G401.6 (cell line): Measurements from ENCODE around the gene CNKSR2.

ENCODE experiments used
- FAIRE-seq: peaks from 2 replicates; lab custom pipeline; 2012; peaks lifted over from hg19 to GRCh38; lab: Jason Lieb, UNC

Gene CNKSR2

DNA sequence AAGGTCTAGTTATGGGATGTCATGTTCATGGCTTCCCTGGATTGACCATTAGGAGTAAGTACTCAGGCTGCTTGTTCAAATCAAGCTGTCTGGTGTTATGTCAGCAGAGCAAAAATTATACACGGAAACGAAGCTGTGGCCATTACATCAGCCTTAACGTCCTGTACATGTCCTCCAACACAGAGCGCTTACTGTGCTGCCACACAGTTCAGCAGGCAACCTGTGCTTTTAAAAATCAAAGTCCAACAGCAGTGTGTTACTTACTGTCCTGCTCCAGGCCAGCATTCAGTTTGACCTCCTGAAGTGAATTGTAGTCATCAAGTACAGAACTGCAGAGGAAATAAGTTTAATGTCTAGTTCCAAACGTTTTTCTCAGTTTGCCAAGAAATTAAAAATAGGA lies 237.9 kb downstream of the CNKSR2 start:
- FAIRE-seq: no peak

DNA sequence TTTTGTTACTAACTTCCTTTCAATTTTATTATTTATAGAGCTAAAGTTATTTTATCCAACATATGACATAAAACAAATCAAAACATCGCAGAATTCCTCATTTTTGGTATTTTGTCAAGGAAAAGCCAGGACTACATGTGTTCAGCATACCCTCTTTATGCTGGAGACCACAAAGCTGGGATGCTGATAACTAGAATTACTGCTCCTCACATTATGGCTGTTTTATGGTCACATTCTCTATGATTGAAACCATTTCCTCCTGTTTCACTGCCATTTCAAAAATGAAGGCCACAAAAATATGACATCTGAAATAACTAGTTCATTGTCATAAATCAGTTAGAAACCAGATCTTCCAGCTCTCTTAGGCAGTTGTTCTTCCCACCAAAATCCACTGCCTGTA lies 242.2 kb downstream of the CNKSR2 start:
- FAIRE-seq: no peak

DNA sequence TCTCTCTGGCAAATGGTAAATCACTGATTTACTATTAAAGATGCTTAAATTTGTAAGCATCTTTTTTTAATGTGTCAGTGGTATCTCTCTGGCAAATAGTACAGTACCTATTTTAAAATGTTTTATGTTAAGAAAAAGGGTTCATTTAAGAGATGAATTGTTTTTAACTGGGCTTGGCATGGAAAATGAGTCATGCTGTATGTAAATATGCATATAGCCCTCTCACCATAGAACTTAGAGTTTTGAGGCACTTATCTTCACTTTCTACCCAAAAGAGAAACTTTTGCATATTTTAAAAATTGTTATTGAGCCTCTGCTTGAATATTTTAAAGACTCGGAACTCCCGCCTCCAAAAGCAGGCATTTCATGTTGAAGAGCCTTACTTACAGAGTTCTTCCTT lies 246.0 kb downstream of the CNKSR2 start:
- FAIRE-seq: no peak

DNA sequence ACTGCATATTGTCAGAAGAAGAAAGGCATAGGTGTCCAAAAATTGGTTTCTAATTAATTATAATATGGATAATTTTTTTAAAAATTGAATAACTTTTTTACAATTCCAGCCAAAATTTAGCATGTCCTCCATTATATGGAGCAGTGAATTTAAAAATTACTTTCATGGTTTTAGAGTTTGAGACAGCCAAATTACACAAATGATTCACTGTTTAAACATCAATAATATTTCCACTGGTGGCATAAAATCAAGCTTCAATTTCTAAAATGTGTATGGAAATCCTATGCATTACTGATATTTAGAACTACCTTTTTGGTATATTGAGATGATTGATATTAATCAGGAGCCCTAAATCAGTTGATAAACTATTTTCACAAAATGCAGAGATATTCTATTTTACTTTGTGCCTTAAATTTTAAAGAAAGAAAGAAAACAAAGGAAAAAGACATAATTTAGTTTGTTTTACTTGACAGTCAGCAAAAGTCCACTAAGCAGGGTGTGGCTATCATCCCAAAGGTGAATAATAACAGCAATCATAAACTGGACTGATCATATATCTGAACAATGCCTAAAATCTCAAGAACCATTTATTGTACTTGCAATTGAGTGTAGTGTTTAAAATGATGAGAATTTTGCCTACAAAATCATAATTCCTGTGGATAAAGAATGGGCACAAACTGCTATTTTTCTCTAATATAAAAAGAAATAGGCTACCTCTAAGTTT lies 249.7 kb downstream of the CNKSR2 start:
- FAIRE-seq: no peak

DNA sequence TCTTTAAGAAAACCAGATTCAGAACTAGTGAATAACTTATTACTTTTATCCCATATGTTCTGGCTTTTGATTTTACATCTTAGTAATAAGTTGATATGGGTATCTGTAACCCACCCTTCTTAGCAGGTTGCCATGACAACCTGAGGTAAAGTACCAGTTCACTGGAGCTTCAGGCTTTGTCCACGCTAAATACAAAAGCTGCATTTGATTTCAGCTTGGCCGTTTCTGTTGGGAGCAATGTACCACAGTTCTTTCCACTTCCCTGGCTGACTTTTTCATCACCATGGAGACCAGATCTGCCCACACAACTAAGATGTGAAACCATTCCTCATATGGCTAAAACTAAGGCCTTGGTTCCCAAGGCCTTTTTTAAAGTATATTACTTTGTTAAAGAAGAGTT lies 257.8 kb downstream of the CNKSR2 start:
- no peak for FAIRE-seq

DNA sequence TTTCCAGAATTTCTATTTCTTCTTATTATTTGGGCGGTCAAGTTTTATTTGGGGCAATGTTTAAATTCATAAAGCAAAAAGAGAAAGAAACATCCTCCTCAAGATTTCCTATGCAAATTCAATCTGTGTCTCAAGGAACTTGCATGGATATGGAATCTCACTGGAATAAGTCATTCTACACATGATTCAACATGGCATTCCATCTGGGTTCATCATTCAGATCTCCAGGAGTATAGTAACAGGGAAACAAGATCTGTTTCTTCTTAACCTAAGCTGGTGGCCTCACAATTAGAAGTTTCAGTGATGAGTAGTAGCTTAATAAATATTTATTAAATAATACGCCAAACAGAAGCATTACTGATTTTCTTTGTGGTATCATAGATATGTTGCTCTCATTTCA lies 264.1 kb downstream of the CNKSR2 start:
- FAIRE-seq: no peak

DNA sequence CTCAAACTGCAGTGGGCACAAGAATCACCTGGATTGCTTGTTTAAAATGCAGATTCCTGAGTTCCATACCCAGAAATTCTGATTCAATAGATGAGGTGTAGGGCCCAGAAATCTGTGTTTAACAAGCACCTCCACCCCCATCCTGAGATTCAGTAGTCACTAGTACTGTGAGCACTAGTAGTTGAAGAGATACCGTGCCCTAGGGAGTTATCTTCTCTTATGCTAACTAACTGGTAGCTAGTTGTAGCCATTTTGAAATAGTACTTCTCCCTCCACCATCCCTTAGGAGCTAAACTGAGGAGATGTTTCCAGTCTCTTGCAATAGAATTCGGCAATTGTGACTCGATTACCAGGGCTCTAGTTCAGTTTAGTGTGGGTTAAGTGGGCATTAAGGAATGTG lies 265.6 kb downstream of the CNKSR2 start:
- FAIRE-seq: no peak

DNA sequence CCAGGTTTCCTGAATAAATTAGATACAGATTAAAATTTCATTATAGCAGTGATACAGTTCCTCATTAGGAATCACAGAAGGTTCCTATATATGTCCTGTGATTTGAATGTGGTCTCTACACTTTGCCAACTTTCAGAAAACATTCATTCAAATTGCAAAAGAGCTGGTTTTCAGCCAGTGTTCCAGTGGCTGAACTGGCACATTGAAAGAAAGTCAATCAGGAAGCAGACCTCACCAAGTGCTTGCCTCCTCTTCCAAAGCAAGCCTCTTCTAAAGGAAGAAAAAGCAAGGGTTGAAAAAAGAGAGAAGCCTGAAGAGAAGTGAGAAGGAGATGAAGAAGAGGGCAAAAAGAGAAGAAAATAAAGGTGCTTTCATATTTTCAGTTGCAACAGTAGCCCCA lies 271.2 kb downstream of the CNKSR2 start:
- FAIRE-seq: no peak

DNA sequence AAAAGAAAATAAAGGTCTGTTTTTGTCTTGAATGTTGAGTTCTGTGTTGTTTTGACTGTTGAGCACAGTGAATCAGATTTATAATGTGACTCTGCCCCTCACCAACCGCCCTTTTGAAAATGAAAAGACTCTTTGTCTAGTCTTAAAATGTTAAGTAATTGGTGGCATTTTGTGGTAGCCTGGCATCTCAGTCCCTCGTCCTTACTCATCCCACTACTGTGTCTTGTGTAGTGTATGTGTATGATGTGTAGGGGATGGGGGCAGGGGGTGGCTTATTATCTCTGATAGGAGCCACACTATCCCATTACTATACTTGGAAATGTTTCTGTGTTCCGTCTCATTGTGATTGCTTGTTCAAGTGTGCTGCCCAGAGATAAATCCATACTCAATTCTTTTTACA lies 271.7 kb downstream of the CNKSR2 start:
- FAIRE-seq: no peak

DNA sequence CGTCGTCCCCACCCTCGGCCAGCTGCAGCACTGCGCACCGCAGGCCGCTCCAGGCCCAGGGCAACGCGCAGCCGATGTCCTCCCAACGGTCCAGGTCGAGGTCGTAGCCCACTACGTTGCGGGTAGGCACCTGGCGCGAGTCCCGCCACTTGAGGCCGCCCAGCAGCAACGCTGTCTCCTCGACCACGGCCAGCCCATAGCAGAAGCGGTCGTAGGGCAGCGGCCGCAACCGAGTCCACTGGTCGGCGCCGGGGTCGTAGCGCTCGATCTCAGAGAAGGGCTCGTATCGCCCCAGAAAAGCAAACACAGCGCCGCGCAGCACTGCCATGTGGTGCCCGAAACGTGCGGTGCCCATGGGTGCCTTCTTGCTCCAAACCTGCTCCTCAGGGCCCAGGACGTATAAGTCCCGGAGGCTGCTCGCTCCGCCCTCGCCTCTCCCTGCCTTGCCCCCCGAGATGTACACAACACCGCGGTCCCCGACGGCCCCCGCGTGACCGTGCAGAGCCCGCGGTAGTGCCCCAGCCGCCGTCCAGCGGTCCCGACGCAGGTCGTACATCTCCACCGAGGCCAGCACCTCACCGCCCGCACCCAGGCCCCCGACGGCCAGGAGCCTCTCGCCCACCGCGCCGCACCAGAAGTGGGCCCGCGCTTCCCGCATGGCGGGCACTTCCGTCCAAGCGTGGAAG lies 281.8 kb downstream of the CNKSR2 start:
- no peak for FAIRE-seq

DNA sequence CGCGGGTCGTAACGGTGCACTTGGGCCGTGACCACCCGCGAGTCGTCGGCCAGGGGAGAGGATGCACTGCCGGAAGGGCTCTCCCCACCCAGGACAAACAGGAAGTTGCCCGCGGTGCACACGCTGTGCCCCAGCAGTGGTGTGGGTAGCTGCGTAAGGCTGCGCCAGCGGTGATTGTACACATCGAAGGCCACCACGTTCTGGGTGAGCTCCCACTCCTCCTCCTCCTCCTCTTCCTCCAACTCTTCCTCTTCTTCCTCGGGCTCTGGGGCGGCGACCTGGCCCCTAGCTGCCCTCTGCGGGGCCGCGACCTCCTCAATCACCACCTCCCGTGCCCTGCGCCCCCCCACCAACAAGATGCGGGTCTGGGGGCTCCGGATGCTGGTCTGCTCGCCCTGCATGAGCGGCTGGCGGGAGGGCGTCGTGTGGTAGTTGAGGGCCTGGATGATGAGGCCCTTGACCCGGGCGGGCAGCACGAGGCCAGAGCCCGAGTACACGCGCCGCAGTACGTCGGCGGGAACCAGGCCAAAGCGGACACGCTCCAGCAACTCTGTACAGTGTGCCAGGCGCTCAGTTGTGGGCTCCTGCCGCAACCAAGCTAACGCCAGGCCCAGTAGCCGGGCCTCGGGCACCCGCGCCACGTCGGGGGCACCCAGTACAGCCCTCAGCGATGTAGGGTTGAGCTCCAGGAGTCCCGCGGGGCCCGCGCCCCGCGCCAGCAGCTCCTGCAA lies 282.5 kb downstream of the CNKSR2 start:
- no peak for FAIRE-seq

DNA sequence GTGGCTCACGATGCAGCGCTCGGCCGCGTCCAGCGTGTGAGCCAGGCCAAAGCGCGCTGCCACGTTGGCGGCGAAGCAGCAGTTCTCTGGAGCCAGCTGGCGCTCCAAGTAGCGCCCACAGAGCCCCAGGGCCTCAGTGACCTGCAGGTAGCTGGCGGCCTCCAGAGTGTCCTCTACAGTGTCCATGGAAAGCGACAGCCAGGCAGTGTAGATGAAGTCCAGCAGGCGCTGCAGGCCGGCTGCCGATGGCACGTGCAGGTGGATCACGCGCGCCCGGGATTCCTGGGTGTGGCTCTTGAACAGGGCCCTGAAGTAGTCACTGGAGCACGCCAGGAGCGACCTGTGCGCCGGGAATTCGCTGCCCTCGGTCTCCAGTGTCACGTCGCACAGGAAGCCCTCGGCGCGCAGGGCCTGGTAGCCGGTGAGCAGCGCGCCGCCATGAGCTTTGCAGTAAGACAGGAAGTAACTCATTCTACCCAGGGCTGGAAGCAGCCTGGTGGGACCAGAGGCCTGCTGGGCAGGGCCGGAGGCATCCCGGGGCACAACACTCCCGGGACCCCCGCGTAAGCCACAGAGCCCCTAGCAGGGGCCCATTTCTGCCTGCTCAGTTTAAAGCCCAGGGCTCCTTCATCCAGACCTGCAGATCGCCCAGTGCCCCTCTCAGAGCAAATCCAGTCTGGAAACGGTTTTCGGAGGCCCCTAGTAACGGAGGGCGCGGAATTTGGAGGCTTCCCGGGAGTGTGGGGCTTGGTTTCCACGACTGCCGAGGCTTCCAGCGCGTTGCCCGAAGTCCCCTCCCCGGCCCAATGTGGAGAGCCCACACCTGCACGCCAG lies 283.3 kb downstream of the CNKSR2 start:
- no peak for FAIRE-seq

DNA sequence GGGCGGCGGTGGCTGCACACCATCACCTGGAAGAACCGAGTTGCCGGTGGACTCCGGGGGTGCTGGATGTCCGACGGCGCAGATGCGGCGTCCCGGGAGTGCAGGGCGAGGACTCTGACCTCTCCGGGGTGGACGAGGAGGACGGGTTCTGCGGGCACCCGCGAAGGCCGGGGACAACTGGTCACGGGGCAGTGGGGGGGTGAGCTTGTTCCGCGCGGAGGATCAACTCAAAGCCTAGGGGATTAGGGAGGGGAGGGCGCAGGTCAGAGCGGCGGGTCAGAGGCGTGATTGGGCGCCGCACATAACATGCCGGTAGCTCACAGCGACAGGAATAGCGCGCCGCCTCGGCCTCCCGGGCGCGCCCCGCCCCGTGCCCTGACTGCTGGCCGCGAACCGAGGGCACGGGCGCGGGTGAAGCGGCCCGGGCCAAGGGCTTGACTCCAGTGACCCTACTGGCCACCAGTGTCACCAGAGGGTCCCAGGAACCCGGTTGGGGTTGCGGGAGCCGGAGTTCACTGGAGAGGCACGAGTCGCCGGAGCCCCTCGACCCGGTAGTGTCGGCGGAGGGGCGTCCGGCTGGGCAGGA lies 284.0 kb downstream of the CNKSR2 start, which contains the start of gene KLHL34:
Gene KLHL34 (minus strand): TSS at position 179 of the 586 bp plus-strand sequence. CDS start 542 bp downstream, outside the sequence.
- no peak for FAIRE-seq

DNA sequence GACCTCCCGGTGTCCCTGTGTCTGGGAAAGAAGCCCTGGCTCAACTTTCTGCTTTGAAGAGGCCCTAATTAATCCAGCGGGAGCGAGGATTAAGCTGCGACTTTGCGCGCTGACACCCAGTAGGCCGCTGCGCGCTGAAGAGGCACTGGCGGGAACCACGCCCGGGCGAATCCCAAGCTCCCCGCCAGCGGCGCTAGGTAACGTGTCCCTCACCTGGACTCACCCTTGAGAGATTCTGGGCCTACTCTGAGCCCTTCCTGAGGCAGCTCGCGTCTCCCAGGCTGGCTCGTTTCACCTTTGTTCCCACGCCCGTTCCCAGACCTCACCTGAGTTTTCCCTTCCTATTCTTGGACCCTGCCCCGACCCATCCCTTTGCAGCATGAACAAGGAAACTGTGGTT lies 284.5 kb downstream of the CNKSR2 start:
- FAIRE-seq: no peak

DNA sequence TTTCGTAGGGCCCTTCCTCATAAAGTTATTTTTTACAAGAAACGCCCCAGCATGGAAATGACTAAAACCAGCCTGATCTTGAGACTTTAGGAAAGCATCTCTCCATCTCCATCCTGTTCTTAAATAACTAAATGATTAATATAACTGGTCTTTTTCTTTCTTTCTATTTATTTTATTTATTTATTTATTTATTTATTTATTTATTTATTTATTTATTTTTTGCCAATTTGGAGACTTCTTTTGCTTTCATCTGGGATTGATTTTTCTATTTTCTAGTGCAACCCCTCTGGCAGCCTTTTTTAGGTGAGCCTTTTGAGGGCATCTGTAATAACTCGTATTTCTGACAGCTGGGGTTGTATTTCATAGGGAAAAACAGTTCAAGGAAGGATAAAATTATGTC lies 285.1 kb downstream of the CNKSR2 start:
- no peak for FAIRE-seq

DNA sequence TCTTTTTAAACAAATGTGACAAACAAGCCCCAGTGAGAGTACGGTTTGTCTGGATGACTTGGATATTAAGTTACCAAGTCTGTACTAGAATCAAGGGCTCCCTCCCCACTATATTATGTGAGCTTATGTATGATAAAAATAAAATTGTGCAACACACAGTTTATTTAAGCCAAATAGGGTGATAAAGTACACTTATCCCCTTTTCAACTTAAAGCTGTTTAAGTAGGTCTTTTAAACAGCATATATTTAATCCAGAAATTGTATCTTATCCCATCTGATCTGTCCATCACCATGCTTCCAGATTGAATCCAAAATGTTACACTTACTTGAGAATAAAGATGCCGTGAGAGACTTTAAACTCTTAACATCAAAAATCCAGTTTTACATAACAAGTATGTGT lies 285.9 kb downstream of the CNKSR2 start:
- no peak for FAIRE-seq

DNA sequence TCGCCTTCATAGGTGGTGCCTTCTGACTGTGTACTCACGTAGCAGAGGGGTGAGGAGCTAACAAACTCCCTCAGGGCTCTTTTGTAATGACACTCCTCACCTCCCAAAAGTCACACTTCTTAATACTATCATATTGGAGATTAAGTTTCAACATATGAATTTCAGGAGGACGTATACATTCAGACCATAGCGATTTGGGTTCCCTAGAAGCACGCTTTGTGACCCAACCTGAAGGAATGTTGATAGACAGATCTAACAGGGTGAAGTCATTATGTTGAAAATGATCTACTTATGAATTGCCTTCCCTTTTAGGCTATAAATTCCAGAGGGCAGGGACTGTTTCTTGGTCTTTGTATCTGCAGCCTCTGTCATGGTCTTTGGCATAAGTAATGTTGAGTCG lies 287.1 kb downstream of the CNKSR2 start:
- FAIRE-seq: no peak

DNA sequence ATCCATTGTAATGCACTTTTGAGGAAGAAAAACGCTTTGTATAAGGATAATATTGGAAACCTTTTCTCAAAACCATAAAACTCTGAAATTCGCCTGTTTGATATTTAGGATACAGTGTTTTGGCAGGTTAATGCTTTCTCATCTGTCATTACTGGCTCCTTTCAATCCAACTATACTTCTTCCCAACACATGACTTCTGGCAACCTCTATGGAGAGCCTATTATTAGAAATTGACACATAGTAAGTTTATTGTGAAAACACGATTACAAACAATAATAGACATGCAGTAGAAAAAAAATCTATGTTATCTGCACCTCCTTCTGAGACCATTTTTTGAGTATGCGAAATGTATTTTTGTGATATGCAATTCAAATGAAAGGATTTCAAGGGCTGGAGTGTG lies 288.5 kb downstream of the CNKSR2 start:
- no peak for FAIRE-seq

DNA sequence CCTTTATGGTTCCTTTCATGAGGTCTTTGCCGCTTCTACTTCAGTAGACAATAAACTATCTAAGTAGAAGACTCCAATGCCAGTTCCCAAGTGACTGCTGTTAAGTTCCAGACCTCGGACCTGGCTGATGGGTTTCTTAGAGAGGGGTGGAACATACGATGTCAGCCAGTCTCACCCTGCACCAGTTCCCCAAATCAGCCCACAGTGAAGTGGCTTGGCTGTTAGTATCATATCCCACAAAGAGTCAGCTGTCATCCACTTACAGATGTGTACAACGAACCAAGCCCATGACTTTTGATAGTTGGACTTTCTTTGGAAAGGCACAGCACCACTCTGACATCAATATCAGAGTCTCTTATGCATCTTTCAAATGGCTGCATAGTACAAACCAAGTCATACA lies 292.0 kb downstream of the CNKSR2 start:
- no peak for FAIRE-seq

DNA sequence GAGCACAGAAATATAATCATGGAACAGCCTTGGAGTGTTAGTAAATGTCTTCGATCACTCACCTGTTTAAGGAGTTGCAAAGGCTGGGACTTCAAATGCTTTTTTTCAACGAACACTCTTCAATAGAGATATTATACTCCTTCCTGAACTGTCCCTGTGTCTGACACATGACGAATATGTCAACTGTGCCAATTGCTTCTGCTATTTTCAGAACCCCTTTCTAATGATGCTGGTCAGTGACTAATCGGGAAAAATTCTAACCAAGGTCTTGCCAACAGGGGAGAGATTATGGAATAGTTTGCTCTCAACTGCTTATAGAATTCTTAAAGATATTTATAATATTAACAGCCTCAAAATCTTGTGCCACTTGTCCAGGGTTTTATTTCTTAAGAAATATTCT lies 292.5 kb downstream of the CNKSR2 start:
- FAIRE-seq: no peak

DNA sequence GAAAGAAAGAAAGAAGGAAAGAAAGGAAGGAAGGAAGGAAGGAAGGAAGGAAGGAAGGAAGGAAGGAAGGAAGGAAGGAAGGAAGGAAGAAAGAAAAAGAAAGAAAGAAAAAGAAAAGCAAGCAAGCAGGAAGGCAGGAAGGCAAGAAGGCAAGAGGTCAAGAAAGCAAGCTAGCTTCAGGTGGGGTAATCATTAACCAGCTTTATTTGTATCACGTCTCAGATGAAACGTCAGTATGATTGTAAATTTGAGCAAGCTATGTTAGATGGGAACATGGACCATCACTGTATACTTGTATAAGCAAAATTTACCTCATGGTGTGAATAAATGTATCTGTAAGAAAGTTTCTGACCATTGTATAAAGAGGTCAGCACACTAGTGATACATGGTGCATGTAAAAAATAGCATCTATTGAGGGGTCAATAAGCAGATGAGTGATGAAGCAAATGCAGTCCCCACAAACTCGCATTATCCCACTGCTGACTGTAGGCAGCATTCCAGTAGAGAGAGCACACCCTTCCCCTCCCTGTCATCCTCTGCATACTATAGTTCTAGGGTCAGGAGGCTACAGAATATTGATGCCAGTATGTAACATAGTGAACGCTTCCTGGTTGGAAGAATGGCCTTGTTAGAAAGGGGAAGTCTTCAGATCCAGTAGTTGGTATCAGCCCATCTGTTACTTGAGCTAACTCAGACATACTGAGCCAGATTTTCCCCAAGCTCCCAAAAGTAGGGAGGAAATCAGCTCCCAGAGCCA lies 300.4 kb downstream of the CNKSR2 start:
- no peak for FAIRE-seq
